ENCODE measurements around the gene MAGEA2.
"Not testable (repeated sequence)": the region's sequence is repeated elsewhere in the genome, so short reads cannot be mapped to it uniquely, and the experiment has no call there.

DNA sequence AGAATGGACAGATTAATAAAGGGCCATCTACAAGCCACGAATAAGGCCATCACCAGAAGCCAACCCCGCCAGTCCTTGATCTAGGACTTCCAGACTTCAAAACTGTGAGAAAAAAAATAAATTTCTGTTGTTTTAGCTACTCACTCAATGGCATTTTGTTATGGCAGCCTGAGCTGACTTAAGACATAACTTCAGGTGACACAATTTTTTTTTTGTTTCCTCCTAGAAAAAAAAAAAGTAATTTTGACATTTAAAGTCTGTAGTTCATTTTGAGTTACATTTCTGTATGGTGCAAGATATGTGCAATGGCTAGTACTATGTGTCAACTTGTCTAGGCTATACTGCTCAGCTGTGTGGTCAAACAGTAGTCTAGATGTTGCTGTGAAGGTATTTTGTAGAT is 5.3 kb upstream of the MAGEA2 start, which contains the start of gene CSAG3:
- TF ChIP-seq, protein P1, sequence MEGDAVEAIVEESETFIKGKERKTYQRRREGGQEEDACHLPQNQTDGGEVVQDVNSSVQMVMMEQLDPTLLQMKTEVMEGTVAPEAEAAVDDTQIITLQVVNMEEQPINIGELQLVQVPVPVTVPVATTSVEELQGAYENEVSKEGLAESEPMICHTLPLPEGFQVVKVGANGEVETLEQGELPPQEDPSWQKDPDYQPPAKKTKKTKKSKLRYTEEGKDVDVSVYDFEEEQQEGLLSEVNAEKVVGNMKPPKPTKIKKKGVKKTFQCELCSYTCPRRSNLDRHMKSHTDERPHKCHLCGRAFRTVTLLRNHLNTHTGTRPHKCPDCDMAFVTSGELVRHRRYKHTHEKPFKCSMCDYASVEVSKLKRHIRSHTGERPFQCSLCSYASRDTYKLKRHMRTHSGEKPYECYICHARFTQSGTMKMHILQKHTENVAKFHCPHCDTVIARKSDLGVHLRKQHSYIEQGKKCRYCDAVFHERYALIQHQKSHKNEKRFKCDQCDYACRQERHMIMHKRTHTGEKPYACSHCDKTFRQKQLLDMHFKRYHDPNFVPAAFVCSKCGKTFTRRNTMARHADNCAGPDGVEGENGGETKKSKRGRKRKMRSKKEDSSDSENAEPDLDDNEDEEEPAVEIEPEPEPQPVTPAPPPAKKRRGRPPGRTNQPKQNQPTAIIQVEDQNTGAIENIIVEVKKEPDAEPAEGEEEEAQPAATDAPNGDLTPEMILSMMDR (conservative IDR thresholded peaks at IDR 0.05 in 1 of 2, IDR thresholded peaks at IDR 0.05 in 1 of 2; ENCODE audit: low read depth in 1 of 2, low read length in 2 of 2) = not testable (repeated sequence)
- not testable (repeated sequence) for TF ChIP-seq EZH2 (IDR thresholded peaks at IDR 0.05; ENCODE audit: low read length, missing control alignments)
